Hematopoietic multipotent progenitor cell treated with erythropoietin and hydrocortisone succinate and interleukin-3 and kit ligand, for 8 days (in vitro differentiated cells): Measurements from ENCODE around the gene ADCY1.

Experiments used
- DNase-seq: peaks from one replicate; pipeline ENCODE4 v3.0.0-alpha.2; 2015

ADCY1 gene

DNA sequence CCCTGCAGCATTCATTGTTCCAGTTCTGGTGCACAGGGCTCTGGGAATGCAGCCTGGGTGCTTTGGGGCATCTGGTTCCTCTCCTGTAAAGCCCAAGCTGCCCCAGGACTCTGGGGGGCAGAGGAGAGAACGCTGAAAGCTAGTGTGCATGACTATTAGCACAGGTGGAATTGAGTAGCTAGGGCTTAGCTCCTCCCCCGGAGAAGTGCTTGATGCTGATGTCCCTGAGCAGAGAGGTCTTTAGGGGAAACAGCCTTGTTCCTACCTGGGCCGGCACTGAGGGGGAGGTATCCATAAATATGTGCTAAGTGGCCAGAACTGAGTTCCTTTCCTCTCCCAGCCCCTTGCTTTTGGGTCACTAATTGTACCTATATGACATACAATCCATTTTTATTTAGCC lies 3.9 kb downstream of the ADCY1 start:
- DNase-seq: no peak

DNA sequence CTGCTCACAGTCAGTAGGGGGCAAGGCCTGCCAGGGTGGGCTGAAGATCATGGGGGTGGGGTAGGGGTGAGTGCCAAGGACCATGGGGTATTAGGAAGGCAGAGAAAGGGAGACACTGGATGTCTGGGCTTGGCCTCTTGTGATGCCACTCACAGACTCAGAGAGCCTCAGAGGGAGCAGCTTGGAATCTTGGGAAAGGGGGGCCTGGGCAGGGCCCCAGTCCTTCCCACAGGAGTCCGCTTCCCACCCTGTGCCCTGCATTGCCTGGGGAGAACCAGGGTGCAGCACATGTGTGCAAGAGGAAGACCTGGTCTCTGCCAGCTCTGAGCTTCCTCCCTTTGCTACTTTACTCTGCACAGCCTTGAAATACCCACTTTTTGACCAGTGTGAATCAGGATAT lies 4.3 kb downstream of the ADCY1 start:
- no peak for DNase-seq

DNA sequence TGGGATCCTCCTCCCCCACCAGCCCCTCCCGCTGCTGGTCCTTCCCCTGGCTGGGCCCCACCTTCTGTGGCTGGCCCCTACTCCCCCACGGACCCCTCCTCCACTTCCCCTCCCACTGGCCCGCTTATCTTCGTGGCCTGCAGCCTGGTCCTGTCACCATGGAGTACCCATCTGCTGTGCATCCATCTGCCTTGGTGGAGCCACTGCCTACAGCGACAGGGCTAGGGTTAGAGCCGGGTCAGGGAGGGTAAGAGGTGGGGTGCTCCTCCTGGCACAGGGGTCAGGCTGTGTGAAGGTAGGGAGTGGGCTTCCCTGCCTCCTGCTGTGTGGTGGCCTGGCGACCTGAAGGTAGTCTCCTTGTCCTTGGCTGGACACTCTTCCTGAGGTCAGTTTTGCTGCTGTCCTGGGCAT lies 5.2 kb downstream of the ADCY1 start:
- DNase-seq: no peak

DNA sequence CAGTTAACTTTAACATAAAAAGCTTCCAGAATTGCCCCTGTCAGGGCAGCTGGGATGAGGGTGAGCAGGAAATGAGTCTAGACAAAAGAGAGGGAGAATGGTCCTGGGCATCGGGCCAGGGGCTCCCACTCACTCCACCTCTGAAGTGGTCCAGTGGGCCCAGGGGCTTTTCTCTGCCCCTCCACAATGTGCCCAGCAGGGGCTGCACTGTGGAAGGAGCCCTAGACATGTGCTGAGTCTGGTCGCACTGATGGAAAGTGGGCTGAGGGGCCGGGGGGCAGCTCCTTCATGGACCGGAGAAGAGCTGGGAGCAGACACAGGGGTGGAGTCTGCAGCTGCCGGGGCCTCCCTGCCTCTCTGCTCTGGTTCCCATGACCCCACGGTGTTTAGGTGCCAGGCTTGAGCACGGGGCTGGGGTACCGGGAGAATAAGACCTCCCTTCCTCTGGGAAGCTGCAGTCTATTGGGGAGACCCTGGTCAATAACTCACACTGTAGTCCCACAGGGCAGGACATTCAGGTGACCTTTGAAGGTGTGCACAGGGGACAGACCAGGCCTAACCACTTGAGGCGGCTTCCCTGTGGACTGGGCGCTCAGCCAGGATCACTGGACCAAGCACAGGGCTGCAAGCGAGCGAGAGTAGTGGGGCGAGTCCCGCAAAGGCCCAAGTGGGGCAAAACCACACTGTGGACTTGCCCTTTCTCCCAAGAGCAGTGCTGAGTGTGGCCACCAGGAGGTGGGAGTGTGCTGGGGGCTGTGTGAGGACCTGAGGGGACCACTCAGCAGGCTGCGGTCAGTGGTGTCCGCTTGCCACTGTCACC lies 6.1 kb downstream of the ADCY1 start:
- DNase-seq: no peak

DNA sequence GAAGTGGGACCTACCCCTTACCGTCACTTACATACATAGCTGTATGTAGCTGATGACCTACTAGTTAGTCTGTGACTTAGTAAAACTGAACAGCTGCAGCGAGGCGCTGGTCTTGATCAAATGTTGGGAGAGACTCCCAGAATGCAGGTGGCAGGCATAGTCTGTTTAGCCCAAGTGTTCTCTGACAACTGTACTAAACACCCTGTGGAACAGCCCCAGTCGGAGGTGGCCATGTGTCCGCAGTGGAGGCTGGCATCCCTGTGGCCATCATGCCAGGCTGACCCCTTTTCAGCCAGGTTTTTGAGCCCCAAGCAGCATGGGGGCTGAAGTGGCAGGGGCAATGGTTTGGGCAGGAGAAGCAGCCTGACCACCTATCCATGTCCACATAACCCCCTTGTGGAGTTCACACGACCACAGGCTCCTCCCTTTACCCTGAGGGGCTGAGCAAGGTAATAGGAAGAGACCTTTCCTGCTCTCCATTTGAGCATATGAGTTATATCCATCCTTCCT lies 7.2 kb downstream of the ADCY1 start:
- DNase-seq: no peak

DNA sequence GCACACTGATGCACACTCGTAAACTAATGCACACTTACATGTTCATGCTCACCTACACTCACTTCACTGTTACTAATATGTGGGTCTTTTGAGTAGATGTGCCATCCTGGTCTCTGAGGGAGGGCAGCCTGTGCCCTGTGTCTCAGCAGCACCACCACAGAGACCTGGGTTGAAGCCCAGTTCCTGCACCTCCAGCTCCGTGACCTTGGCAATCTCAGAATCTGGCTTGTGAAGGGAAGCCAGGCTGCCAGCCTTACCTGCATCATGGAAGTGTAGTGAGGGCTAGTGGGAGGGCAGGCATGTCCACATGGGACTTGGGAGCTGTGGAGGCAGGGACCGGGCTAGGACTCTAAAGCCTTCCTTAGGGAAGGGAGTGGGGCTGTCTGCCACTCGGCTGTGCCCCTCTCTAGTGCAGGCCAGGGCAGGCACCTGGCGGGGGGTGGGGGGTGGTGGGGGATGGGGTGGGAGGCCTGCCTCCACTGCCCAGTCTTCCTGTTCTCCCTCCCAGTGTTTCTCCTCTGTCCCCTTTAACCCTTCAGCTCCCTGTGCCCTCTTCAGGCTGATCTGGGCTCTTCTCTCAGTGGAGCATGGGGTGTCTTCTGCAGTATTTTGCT lies 8.1 kb downstream of the ADCY1 start:
- DNase-seq: no peak

DNA sequence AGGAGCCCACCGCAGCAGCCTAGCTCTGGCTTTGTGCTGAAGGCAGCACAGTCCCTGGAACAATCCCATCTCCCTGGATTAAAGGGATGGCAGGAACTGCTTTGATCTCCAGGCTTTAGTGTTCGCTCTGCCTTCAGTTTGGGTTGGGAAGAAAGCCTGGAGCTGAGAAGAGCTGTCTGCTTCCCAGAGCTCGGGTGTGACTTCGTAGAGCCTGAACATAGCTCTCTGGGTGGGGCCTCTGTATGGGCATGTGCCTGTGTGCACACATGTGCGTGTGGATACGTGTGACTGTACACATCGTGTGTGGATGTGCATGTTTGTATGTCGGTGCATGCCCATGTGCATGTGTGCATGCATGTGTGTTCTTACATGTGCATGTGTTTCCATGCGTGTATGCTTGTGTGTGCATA lies 8.7 kb downstream of the ADCY1 start:
- no peak for DNase-seq

DNA sequence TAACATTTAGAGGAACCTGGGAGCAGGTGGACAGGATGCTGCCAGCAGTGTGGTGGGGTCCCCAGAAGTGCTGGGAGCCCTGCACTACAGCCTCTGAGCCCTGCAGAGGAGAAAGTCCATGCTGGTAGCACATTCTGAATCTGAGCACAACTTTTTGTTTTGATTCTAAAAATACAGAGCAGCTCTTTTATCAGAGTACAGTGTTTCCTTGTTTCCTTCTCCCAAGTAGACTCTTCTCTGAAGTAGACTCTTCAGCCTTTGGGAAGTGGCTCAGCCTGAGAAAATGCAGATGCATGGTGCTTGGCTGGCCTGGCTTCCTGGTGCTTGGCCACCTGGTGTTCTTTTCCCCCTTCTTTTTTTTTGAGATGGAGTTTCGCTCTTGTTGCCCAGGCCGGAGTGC lies 9.1 kb downstream of the ADCY1 start:
- DNase-seq: no peak

DNA sequence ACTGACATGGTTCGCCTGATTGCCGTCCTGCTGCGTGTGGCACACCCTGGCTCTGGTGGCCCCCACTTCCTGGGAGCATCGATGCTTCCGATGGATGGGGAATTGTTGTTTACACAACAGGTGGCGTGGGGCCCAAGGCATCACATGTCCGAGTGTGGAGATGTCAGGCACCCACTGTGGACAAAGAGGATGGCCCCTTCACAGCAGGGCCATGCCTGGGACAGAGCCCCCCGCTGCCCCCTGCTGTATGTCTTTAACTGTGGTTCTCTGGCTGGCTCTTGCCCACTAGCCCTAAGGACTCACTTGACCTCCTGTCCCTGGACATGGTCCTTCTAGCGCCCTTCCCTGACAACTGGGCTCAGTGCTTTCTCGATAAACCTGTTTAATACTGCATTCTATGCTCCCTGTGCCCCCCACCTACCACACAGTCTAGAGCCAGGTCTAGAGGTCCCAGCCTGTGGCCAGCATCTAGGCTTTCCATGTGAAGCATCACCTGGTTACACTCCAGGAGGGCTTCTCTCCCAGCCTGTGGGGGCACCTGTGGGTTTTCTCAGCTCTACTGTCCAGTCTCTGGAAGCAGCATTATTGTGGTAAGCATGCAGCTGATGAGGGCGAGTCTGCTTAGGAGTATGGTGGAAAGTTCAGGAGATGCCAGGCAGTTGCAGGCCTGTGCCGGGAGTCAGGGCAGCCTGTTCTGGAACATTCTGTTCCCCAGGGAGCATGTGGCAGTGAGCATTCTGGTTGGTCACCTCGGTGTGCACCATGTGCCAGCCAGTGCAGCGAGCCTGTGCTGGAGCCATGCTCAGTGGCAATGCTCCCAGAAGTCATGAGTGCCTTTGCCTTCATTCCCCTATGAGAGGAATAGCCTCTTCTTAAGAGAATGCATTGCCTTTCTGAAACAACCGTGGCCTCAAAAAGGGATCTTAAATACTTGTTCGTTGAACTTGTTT lies 10.4 kb downstream of the ADCY1 start:
- DNase-seq: no peak

DNA sequence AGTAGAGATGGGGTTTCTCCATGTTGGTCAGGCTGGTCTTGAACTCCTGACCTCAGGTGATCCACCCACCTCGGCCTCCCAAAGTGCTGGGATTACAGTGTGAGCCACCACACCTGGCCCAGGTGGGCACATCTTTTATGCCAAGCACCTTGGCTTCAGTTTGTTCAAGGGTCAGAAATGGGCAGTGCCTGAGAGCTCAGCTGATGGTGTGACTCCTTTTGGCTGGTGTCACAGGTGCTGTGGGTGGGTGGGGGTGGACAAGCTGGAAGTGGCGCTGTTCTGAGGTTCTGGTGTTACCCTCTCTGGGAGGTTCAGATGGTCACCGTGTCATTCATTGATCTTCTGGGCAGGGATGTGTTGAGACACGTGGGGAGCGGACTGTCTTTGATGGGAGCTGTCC lies 11.5 kb downstream of the ADCY1 start:
- DNase-seq: no peak

DNA sequence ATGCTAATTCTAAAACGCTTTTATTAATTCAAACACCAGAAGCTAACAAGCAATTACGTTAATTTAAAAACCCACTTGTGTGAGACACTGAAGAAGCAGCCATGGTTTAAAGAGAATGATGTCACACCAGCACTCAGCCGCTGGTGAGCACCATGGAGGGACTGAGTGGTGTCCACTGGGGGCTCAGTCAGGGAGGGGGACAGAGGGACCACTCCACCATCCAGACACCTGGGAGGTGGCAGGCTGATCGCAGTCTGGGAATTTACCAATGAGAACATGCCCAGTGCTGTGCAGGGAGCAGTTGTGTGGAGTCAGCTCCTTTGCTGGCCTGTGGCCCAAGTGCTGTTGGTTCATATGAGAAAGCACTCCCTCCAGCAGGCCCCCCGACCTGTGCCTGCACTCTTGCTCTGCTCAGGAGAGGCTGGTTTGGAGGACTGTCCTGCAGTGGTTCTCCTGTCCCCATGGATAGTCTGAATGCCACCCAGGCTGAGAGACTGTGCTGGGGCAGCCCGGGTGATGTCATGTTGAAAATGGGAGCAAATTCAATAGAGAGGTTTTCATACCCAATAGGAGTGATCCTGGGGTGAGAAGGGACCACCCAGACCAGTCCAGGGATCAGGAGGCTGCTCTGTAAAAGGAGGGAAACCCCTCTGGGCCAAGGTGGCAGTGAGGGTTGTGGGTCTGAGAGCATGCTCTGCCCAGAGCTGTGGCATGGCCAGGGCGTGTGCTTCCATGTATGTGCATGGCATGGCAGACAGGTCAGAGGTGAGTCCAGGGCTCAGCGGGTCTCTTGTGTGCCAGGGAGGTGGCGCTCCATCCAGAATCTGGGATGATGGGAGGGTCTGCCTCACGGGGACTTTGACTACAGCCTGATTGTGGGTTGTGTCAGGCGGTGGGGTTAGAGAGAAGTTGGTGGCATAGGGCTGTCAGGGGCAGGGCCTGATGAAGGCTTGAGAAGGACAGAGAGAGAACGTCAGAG lies 12.7 kb downstream of the ADCY1 start:
- DNase-seq: no peak

DNA sequence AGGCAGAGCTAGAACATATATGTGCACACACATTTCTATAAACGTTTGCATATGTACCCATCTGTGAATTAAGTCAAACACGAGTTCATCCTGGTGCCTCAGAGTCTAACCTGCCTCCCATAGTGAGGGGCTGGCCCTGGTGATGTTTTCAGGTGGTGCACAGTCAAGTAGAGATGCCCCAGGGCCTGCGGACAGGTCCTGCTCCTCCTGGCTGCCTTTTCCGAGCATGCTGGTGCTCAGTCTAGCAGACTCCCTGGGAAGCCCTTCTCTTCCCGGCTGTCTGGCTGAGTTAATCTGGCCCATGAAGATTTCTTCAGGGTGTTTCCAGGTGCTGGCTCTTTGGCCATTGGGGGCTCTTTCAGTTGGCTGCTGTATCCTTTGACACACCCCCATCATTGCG lies 14.3 kb downstream of the ADCY1 start:
- DNase-seq: no peak

DNA sequence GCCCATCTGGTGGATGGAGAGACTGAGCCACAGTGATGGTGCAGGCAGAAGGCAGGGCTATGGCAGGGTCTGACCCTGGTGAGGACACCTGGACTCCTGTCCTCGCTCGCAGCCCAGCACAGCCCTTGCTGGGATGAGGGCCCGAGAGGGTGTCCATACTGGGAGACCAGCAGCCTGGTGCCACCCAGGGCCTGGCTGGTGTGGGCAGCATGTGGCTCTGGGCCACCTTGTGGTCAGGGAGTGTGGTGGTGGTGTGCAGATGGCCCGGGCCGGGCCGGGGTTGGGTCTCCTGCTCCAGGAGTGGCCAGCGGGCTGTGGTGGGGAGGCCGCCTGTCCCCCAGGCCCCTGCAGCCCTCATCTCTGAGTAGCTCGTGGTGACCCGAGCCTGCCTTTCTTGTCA lies 14.9 kb downstream of the ADCY1 start:
- DNase-seq: no peak

DNA sequence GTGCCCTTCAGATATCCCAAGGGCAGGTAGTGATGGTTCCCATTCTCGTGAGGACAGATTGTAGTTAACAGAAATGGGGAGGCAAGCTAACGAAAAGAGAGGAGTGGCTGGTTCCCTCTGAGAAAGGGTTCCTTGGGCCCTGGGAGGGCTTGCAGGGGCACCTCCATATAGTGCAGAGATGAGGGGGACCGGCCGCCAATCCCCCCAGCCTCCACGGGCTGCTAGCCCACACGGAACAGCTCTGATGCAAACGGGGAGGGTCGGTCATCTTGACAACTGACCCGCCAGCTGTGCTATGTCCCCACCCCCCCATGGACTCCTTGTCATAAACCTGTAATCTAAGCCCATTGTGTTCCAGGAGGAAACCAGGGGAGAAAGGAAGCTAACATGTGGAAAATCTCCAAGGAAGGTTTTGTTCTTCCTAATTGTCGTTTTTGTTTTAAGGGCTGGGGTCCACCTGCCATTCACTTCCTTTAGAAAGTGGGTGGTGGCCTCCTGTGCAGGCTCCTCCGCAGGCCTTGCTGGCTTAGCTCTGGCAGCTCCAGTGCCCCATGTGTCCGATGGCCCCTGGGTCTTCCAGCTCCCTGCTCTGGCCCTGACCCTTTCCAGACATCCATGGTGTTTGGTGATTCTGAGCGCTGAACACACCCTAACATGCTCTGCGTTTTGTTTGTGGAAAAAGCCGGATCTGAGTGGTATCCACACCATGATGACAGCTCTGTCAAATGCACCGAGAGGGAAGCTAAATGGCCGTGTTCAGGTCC lies 15.9 kb downstream of the ADCY1 start:
- no peak for DNase-seq

DNA sequence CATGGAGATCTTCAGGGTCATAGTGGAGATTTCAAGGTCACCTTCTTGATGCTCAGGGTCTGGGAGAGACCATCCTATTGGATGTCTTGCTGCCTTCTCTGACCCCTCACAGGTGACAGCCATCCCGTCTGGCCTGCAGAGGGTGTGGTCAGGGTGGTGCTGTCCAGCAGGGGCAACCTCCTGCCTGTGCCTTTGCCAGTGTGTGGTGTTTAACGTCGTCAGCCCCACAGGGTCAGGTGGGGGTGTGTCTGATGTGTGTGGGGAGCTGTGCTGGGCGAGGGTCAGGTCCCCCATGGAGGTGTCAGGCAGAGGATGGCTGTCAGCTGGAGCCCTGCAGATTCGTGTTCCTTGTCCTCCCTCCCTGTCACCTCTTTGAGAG lies 16.5 kb downstream of the ADCY1 start:
- no peak for DNase-seq

DNA sequence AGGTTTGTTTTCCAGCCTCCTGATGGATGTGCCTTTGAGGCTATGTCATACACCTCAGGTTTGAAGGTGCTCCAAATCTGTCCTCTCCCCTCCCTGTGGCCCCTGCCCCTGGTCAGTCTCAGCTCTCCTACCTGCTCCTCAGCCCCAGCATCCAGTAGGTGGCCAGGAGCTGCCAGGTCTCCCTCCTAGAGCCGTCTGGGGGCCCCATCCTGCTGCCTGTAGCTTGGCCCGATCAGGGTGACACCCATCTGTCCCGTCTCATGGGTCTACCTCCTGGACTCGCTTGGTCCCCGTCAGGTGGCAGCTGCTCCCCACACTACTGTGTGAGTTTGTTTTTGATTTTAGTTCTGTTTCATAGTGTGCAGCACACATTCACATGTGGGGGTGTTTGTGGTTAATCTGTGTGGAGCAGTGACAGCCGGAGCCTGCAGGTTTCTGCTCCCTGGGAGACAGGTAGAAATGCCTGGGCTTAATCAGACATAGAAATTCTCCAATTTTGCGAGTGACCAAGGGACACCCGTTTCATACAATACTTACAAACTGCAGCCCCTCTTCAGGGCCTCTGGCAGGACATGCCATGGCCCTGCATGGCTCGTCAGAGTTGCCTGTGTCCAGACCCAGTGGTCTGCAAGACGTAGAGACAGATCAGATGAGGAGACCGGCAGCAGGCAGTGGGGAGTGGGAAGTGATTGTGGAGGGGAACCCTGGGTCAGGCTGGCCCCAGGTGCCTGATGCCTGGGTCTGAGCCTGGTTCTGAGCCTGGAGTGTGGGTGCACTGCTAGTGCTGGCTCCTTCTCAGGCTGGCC lies 17.1 kb downstream of the ADCY1 start:
- DNase-seq: no peak

DNA sequence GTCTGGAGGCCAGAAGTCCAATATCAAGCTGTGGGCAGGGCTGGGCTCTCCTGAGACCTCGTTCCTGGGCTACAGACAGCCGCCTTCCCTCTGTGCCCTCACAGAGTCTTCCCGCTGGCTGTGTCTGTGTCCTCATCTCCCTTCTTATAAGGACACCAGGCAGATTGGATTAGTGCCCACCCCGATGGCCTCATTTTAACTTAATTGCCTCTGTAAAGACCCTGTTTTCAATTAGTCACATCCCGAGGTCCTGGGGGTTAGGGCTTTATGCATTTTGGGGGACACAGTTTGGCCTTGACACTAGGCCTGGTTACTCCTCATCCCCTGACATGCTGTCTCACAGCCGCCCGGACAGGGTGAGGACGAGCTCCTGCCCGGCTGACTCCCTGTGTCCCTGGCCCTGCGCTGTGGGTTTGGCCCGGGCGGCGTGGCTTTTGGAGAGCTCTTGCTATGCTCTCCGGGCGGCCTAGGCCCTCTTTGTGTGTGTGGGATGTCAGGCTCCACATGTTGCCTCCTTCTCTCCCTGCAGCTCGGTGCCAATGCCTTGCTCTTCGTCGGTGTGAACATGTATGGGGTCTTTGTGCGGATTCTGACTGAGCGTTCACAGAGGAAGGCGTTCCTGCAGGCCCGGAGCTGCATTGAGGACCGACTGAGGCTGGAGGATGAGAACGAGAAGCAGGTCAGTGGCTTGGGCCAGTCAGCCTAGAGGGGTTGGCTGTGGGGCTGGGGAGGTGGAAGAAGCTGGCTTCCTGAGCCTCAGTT lies 18.2 kb downstream of the ADCY1 start:
- no peak for DNase-seq

DNA sequence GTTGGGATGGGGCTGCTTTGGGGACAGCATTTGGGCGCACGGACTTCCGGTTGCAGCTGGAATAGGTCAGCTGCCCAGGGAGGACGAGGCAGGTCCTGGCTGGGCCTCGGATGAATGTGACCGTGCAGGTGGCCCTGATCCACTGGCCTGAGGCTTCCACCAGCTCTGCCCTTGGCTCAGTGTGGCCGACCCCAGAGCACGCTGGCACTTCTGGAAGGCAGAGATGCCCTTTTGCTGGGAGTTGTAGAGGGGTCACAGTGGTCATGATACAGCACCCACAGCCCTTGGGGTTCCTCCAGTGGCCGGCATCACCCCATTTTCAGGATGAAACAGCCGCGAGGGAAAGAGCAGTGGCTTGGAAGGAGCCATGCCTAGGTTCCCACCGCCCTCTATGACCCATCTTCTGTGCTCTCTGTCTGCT lies 19.0 kb downstream of the ADCY1 start:
- DNase-seq: no peak

DNA sequence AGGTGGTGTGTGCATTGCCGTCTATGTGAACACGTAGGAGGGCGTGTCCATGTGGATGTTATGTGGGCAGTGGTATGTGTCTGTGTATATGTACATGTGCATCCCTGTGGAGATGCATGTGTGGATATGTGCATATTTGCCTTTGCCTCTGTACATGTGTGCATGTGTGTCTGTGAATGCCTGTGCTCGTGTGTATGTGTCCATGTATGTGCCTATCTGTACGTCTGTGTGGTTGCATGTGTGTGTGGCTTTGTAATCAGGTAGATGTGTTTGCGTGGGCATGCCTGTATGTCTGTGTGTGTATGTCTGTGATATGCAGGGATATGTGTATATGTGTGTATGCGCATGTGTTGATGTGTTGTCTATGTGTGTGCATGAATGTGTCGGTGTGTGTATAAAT lies 19.7 kb downstream of the ADCY1 start:
- no peak for DNase-seq
